SU-DHL-6 (cell line): Measurements from ENCODE around the gene BEAN1.

ENCODE experiments used
- H2AFZ ChIP-seq: fragments of 200-600 bp; sonication (generic); 2 replicates; pipeline ENCODE4 v1.6.1; 2014; ENCODE audit warnings: low read depth, mild to moderate bottlenecking, moderate library complexity, mixed read lengths, antibody characterized with exemption, low read length; ENCODE audit not compliant: severe bottlenecking
- H3F3A ChIP-seq: fragments of 200-600 bp; shearing (Covaris generic); 2 replicates; pipeline ENCODE4 v1.6.0; 2016; ENCODE audit warnings: antibody characterized with exemption, mild to moderate bottlenecking; ENCODE audit not compliant: insufficient read depth
- H3K27ac ChIP-seq: fragments of 200-600 bp; sonication (generic); 2 replicates; pipeline ENCODE4 v1.5.1; 2016; ENCODE audit warnings: low read depth, mild to moderate bottlenecking, low read length, moderate library complexity, mixed read lengths
- H3K27me3 ChIP-seq: fragments of 200-600 bp; sonication (generic), shearing (Covaris generic); 2 replicates; pipeline ENCODE4 v1.6.0; 2014; ENCODE audit warnings: mild to moderate bottlenecking, low read length
- H3K36me3 ChIP-seq: fragments of 200-600 bp; sonication (generic); 2 replicates; pipeline ENCODE4 v1.6.1; 2014; ENCODE audit warnings: mild to moderate bottlenecking, low read length, mixed read lengths
- H3K4me2 ChIP-seq: fragments of 300-600, 200-600 bp; shearing (Covaris generic), sonication (generic); 2 replicates; pipeline ENCODE4 v1.6.0; 2014; ENCODE audit warnings: low read length, low read depth, mild to moderate bottlenecking; ENCODE audit not compliant: poor library complexity, severe bottlenecking
- H3K4me3 ChIP-seq: fragments of 200-600 bp; sonication (generic); 2 replicates; pipeline ENCODE4 v1.5.1; 2014; ENCODE audit warnings: antibody characterized with exemption, low read length, mild to moderate bottlenecking, mixed read lengths; ENCODE audit not compliant: insufficient read depth, poor library complexity, severe bottlenecking
- H3K79me2 ChIP-seq: fragments of 200-600 bp; sonication (generic); 2 replicates; pipeline ENCODE4 v1.6.1; 2014; ENCODE audit warnings: mild to moderate bottlenecking, low read length, moderate library complexity; ENCODE audit not compliant: insufficient read depth
- H3K9ac ChIP-seq: fragments of 200-600 bp; sonication (generic); 2 replicates; pipeline ENCODE4 v1.7.0; 2014; ENCODE audit warnings: mild to moderate bottlenecking, low read length
- H3K9me2 ChIP-seq: fragments of 200-600 bp; sonication (generic); replicated peaks from 2 replicates; pipeline ENCODE4 v1.6.1; 2014; ENCODE audit warnings: low read length; ENCODE audit not compliant: insufficient read depth
- H3K9me3 ChIP-seq: fragments of 200-600 bp; sonication (generic); 2 replicates; pipeline ENCODE4 v1.6.1; 2014; ENCODE audit warnings: low read length, mixed read lengths; ENCODE audit not compliant: insufficient read depth
- H4K20me1 ChIP-seq: fragments of 200-600 bp; sonication (generic); 2 replicates; pipeline ENCODE4 v1.6.1; 2014; ENCODE audit warnings: low read depth, mild to moderate bottlenecking, antibody characterized with exemption, low read length, moderate library complexity, mixed read lengths
- CTCF ChIP-seq: fragments of 200-600 bp; sonication (generic); IDR thresholded peaks from one replicate; pipeline ENCODE4 v1.5.1; 2017; ENCODE audit warnings: antibody characterized with exemption, mild to moderate bottlenecking, low read length, moderate library complexity; ENCODE audit not compliant: insufficient read depth, poor library complexity, severe bottlenecking
- EZH2phosphoT487 ChIP-seq: fragments of 200-600 bp; sonication (generic), shearing (Covaris generic); conservative IDR thresholded peaks from 2 replicates; pipeline ENCODE4 v1.6.1; 2018; ENCODE audit warnings: mild to moderate bottlenecking, antibody characterized with exemption, low read length, moderate library complexity, mixed read lengths

Gene BEAN1

DNA sequence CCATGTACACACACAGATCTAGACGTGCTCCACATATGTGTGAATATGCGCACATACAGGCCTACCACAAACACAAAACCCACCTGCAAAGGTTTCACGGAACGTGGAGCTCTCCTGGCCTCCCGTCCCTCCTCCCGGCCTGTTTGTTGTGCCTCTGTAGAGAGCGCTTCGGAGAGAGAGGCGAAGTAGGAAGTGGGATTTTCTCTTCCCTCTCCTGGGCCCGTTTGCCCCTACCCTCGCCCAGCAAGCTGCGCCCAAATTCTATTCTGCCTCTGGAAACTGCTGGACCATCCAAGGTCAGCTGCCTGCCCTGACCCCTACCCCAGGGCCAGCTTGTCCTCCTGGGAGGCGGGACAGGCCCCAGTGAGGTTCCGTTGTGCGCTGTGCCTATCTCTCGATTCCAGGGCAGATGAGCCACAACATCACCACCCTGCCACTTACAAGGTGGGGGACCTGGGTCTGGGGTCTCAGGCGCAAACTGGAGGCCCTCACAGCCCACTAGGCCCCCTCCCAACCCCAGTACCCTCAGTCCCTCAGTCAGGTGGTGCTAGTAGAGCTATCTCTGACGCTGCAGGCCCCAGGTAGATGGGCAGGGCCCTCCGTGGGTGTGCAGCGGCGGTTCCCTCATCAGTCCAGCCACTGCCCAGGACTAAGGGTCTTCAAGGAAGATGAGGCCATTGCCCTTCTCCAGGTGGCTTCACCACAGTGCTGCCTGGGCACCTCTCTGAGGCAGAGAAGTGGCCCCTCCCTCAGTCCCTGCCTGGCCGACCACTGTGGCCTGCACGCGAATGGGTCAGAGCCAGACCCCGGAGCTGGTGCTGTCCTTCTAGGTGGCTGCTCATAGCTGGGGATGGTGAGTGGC lies 54.2 kb downstream of the BEAN1 start:
- no peak overlapping the region for H3K4me3 ChIP-seq
- TF ChIP-seq EZH2phosphoT487 (no peak), CTCF (no peak)
- H4K20me1 ChIP-seq, result no peaks in the 10 kb centered on the region
- no peak overlapping the region for H3K27ac ChIP-seq
- no peak overlapping the region for H3K4me2 ChIP-seq
- H3K9ac ChIP-seq, result no peak overlapping the region
- no peaks in the 10 kb centered on the region for H3K9me3 ChIP-seq
- H3K79me2 ChIP-seq, result no peaks in the 10 kb centered on the region
- H3K36me3 ChIP-seq, result no peaks in the 10 kb centered on the region
- no peaks in the 10 kb centered on the region for H3K27me3 ChIP-seq
- no peaks in the 10 kb centered on the region for H3K9me2 ChIP-seq
- H3F3A ChIP-seq, result no peaks in the 10 kb centered on the region
- H2AFZ ChIP-seq, result no peak overlapping the region

DNA sequence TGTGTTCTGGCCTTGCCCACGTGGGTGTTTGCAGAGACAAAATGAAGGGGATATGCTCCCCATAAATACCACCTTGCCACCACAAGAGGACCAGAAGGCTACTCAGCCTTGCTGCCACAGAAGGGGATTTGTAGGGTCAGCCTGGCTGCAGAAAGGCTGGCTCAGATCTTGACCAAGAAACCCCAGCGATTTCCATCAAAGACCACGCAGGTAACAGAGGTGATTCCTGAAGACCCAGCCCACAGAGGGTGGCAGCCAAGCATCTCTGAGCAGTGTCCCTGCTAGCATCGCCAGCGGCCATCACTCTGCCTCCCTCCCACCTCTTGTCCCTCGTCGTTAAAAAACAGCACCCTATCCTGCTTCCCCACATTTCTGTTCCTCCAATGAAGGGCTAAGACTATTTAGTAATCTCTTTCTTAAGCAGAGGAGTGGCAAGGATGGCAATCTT lies 54.9 kb downstream of the BEAN1 start:
- TF ChIP-seq EZH2phosphoT487 (no peak), CTCF (no peak)
- no peaks in the 10 kb centered on the region for H3K36me3 ChIP-seq

DNA sequence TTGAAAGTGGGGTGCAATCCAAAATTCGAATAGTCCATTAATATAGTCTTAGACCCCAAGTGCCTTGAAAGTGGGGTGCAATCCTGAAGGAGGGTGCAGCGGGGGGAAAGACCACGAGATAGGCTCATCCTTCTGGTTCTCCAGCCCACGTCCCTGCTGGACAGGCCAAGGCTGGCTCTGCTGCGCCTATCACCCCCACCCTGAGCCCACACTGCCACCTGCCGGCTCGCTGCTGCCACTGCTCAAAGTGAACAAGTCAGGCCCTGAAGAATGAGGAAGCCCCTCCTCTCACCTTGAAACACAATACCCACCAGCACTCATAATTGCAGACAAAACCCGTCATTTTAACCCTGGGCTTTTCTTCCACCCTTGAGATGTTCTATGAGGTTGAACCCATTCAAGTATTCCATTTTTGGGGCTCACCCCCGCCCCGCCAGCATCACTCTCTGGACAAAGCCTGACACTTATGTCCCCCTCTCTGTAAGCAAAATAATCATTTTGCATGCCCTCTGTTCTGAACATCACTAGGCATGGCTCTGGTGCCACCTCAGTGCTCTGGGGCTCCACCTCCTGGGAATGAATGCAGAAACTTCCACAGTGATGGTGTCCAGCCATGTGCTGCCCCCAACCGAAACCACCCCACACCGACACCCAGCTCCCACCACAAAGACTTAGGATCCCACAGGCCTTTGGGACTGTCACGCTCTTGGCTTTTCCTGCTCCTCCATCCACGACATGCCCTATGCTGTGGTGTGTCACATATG lies 56.8 kb downstream of the BEAN1 start:
- H3K9ac ChIP-seq, result no peak overlapping the region
- H4K20me1 ChIP-seq, result no peaks in the 10 kb centered on the region
- H2AFZ ChIP-seq, result no peak overlapping the region
- H3K27me3 ChIP-seq, result no peaks in the 10 kb centered on the region
- no peaks in the 10 kb centered on the region for H3K9me3 ChIP-seq
- no peaks in the 10 kb centered on the region for H3K79me2 ChIP-seq
- no peaks in the 10 kb centered on the region for H3F3A ChIP-seq
- H3K9me2 ChIP-seq, result no peaks in the 10 kb centered on the region
- H3K36me3 ChIP-seq, result no peaks in the 10 kb centered on the region
- H3K4me3 ChIP-seq, result no peak overlapping the region
- H3K4me2 ChIP-seq, result no peak overlapping the region
- no peak for TF ChIP-seq EZH2phosphoT487
- TF ChIP-seq CTCF, result peak; percentile 93
- H3K27ac ChIP-seq, result no peak overlapping the region

More for the DNA sequence above, 54.9 kb downstream of the BEAN1 start:
- no peak overlapping the region for H3K4me3 ChIP-seq
- H3K9me2 ChIP-seq, result no peaks in the 10 kb centered on the region
- no peak overlapping the region for H3K9ac ChIP-seq
- no peaks in the 10 kb centered on the region for H4K20me1 ChIP-seq
- no peaks in the 10 kb centered on the region for H3F3A ChIP-seq
- no peaks in the 10 kb centered on the region for H3K27me3 ChIP-seq
- no peaks in the 10 kb centered on the region for H3K79me2 ChIP-seq
- H3K9me3 ChIP-seq, result no peaks in the 10 kb centered on the region
- H2AFZ ChIP-seq, result no peak overlapping the region
- no peak overlapping the region for H3K27ac ChIP-seq
- no peak overlapping the region for H3K4me2 ChIP-seq
